HG03342 (cell line): Measurements from ENCODE around the gene RDH14.

Source experiments
- ATAC-seq: cut with Tn5 transposase; IDR thresholded peaks from one replicate; pipeline ENCODE4 v1.9.1; 2021; ENCODE audit warnings: mild to moderate bottlenecking, moderate library complexity; ENCODE audit not compliant: unreplicated experiment

RDH14 gene

GRCh38 chr2:18522484-18523146 is 37.8 kb downstream of the RDH14 start:
- ATAC-seq, result no peak

- ATAC-seq, result peak; percentile 86
Measured at GRCh38 chr2:18520451-18521425, 39.7 kb downstream of the RDH14 start.

GRCh38 chr2:18519914-18520450 is 40.5 kb downstream of the RDH14 start:
- ATAC-seq, result no peak

GRCh38 chr2:18518116-18519111 is 42.0 kb downstream of the RDH14 start:
- no peak for ATAC-seq

GRCh38 chr2:18517386-18517785 is 43.1 kb downstream of the RDH14 start:
- no peak for ATAC-seq

- ATAC-seq, result no peak
Measured at GRCh38 chr2:18516112-18516511, 44.3 kb downstream of the RDH14 start.

GRCh38 chr2:18514526-18515461 is 45.7 kb downstream of the RDH14 start:
- no peak for ATAC-seq

- ATAC-seq, result no peak
Measured at GRCh38 chr2:18510775-18511174, 49.7 kb downstream of the RDH14 start.

GRCh38 chr2:18506883-18507509 is 53.5 kb downstream of the RDH14 start:
- ATAC-seq, result no peak

GRCh38 chr2:18505703-18506341 is 54.6 kb downstream of the RDH14 start:
- ATAC-seq, result no peak
